Measurements from ENCODE around the gene C4orf33. TPM values are rescaled to one million over a fixed set of nuclear protein-coding genes. Genes with fewer than 3 reads are reported as not detected.
"Not testable (repeated sequence)": the region's sequence is repeated elsewhere in the genome, so short reads cannot be mapped to it uniquely, and the experiment has no call there.

Gene C4orf33
- total and polyA plus RNA-seq, 7 donors = 1.4 to 3.1 (median 1.8) TPM

DNA sequence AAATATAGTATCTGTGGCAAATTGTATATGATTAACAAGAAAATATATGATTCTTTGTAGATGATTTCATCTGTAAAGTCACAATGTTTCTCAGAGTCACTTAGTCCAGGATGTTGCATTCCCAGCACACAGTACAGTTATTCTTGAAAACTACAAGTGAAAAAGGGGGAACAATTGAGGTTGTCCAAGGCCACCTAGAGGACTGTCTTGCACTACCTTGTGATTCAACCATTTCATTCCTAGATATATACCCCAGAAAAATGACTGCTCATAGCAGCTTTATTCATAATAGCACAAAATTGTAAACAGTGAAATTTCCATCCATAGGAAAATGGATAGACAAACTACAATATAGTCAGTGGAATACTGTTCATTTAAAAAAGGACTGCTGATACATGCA lies 16.0 kb downstream of the C4orf33 start:
- intact Hi-C loops (cut with DNase I) = no loop called here
- Histone ChIP-seq H3K9me3 (no peaks in the 10 kb centered on the region), H3K27me3 (ENCODE audit: insufficient read depth in 3 of 3, low read length in 2 of 3) (no peaks in the 10 kb centered on the region), H3K36me3 (ENCODE audit: insufficient read depth in 1 of 2, low read depth in 1 of 2) (peaks cover 0 to 17% of the 10 kb centered on the region in 2 donors), H3K4me1 (no peaks in the 10 kb centered on the region), H3K4me3 (no peak overlapping the region), H3K27ac (no peak overlapping the region)
- TF ChIP-seq, protein P1, sequence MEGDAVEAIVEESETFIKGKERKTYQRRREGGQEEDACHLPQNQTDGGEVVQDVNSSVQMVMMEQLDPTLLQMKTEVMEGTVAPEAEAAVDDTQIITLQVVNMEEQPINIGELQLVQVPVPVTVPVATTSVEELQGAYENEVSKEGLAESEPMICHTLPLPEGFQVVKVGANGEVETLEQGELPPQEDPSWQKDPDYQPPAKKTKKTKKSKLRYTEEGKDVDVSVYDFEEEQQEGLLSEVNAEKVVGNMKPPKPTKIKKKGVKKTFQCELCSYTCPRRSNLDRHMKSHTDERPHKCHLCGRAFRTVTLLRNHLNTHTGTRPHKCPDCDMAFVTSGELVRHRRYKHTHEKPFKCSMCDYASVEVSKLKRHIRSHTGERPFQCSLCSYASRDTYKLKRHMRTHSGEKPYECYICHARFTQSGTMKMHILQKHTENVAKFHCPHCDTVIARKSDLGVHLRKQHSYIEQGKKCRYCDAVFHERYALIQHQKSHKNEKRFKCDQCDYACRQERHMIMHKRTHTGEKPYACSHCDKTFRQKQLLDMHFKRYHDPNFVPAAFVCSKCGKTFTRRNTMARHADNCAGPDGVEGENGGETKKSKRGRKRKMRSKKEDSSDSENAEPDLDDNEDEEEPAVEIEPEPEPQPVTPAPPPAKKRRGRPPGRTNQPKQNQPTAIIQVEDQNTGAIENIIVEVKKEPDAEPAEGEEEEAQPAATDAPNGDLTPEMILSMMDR (IDR thresholded peaks at IDR 0.05) = no peak
- ATAC-seq (no peak), DNase-seq (no peak)

- TF ChIP-seq, protein P1 (IDR thresholded peaks at IDR 0.05) = no peak
- Histone ChIP-seq H3K9me3 (no peaks in the 10 kb centered on the region), H3K27me3 (ENCODE audit: insufficient read depth in 3 of 3, low read length in 2 of 3) (no peaks in the 10 kb centered on the region), H3K36me3 (ENCODE audit: insufficient read depth in 1 of 2, low read depth in 1 of 2) (peaks cover 0 to 17% of the 10 kb centered on the region in 2 donors), H3K4me1 (no peaks in the 10 kb centered on the region), H3K27ac (no peak overlapping the region), H3K4me3 (no peak overlapping the region)
- no peak for ATAC-seq
- intact Hi-C loops (cut with DNase I) = no loop called here
- DNase-seq = no peak
- 15 to 20% (median 17%) methylated on average over 1 of the region's 1 CpG for WGBS, 3 donors
Observed at GRCh38 chr4:129113434-129113833, 17.5 kb downstream of the C4orf33 start.

GRCh38 chr4:129113919-129114318 lies 18.0 kb downstream of the C4orf33 start:
- Histone ChIP-seq H3K9me3 (no peaks in the 10 kb centered on the region), H3K4me1 (no peaks in the 10 kb centered on the region), H3K4me3 (no peak overlapping the region), H3K36me3 (ENCODE audit: insufficient read depth in 1 of 2, low read depth in 1 of 2) (peaks cover 0 to 14% of the 10 kb centered on the region in 2 donors), H3K27ac (no peak overlapping the region), H3K27me3 (ENCODE audit: insufficient read depth in 3 of 3, low read length in 2 of 3) (no peaks in the 10 kb centered on the region)
- DNase-seq = no peak
- TF ChIP-seq, protein P1 (IDR thresholded peaks at IDR 0.05) = no peak
- intact Hi-C loops (cut with DNase I) = no loop called here
- WGBS, 3 donors = 52 to 65% (median 53%) methylated on average over 1 of the region's 1 CpG
- no peak for ATAC-seq

- DNase-seq (no peak), ATAC-seq (no peak)
- H3K9me3 ChIP-seq = no peaks in the 10 kb centered on the region
- no peak overlapping the region for H3K27ac ChIP-seq
- no peaks in the 10 kb centered on the region for H3K27me3 ChIP-seq (ENCODE audit: insufficient read depth in 3 of 3, low read length in 2 of 3)
- H3K4me1 ChIP-seq = no peaks in the 10 kb centered on the region
- intact Hi-C loops (cut with DNase I) = no loop called here
- TF ChIP-seq, protein P1 (IDR thresholded peaks at IDR 0.05) = no peak
- WGBS, 3 donors = 87 to 97% (median 93%) methylated on average over 5 of the region's 5 CpGs
- H3K4me3 ChIP-seq = no peak overlapping the region
- no peaks in the 10 kb centered on the region for H3K36me3 ChIP-seq (ENCODE audit: insufficient read depth in 1 of 2, low read depth in 1 of 2)
Observed at GRCh38 chr4:129117705-129118104, 21.8 kb downstream of the C4orf33 start.

DNA sequence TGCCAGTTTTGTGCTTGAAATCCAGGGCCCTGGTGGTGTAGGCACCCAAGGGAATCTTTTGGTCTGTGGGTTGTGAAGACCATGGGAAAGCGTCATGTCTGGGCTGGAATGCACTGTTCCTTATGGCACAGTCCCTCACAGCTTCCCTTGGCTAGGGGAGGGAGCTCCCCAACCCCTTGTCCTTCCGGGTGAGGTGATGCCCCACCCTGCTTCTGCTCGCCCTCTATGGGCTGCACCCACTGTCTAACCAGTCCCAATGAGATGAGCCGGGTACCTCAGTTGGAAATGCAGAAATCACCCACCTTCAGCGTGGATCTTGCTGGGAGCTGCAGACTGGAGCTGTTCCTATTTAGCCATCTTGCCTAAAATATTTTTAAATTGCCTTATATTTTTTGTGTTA lies 30.7 kb downstream of the C4orf33 start:
- H3K27ac ChIP-seq = not testable (repeated sequence)
- WGBS, 3 donors = 89 to 95% (median 90%) methylated on average over 5 of the region's 5 CpGs

More for the DNA sequence above, 30.7 kb downstream of the C4orf33 start:
- intact Hi-C loops (cut with DNase I); H3K27me3 ChIP-seq (ENCODE audit: insufficient read depth in 3 of 3, low read length in 2 of 3); H3K36me3 ChIP-seq (ENCODE audit: insufficient read depth in 1 of 2, low read depth in 1 of 2); H3K4me1 ChIP-seq; H3K4me3 ChIP-seq; H3K9me3 ChIP-seq; ATAC-seq; DNase-seq: not testable (repeated sequence)
